ENCODE measurements around the gene PCARE. TPM values are rescaled to one million over a fixed set of nuclear protein-coding genes. Genes with fewer than 3 reads are reported as not detected.

The PCARE gene
- total RNA-seq, 4 donors from 2014 or later = 0.20 to 0.30 (median 0.21) TPM

GRCh38 chr2:29072971-29073725 lies 1.2 kb downstream of the PCARE start:
- no peak for DNase-seq (ENCODE audit: low spot score in 2 of 2)
- Histone ChIP-seq H3K4me1 (peaks cover 0 to 25% (median 7%) of the 10 kb centered on the region in 4 donors), H3K27ac (peak overlapping the region in 1 of 4 donors; percentile 89), H3K36me3 (no peaks in the 10 kb centered on the region), H3K27me3 (no peaks in the 10 kb centered on the region), H3K9me3 (no peaks in the 10 kb centered on the region), H3K4me3 (no peak overlapping the region)
- TF ChIP-seq POLR2A (IDR thresholded peaks at IDR 0.05) (no peak), CTCF (IDR thresholded peaks at IDR 0.05) (no peak), EP300 (IDR thresholded peaks at IDR 0.05) (no peak)
- 79 to 90% methylated on average over 10 to 12 of the region's 12 CpGs for WGBS, 2 donors

GRCh38 chr2:29072251-29072650 lies 2.1 kb downstream of the PCARE start:
- Histone ChIP-seq H3K27ac (peak overlapping the region in 2 of 4 donors; percentile 57 to 89), H3K36me3 (no peaks in the 10 kb centered on the region), H3K27me3 (no peaks in the 10 kb centered on the region), H3K4me1 (peaks cover 0 to 31% (median 11%) of the 10 kb centered on the region in 4 donors), H3K4me3 (no peak overlapping the region), H3K9me3 (no peaks in the 10 kb centered on the region)
- WGBS, 2 donors = 88 to 93% methylated on average over 6 to 8 of the region's 8 CpGs
- TF ChIP-seq CTCF (IDR thresholded peaks at IDR 0.05) = no peak
- no peak for TF ChIP-seq EP300 (IDR thresholded peaks at IDR 0.05)
- no peak for TF ChIP-seq POLR2A (IDR thresholded peaks at IDR 0.05)
- no peak for DNase-seq (ENCODE audit: low spot score in 2 of 2)

GRCh38 chr2:29071032-29071975 lies 3.0 kb downstream of the PCARE start:
- Histone ChIP-seq H3K4me1 (peaks cover 0 to 35% (median 19%) of the 10 kb centered on the region in 4 donors), H3K27ac (peak overlapping the region in 2 of 4 donors; percentile 57 to 89), H3K9me3 (no peaks in the 10 kb centered on the region), H3K4me3 (no peak overlapping the region), H3K27me3 (no peaks in the 10 kb centered on the region), H3K36me3 (no peaks in the 10 kb centered on the region)
- no peak for TF ChIP-seq CTCF (IDR thresholded peaks at IDR 0.05)
- no peak for TF ChIP-seq POLR2A (IDR thresholded peaks at IDR 0.05)
- TF ChIP-seq EP300 (IDR thresholded peaks at IDR 0.05) = no peak
- DNase-seq (ENCODE audit: low spot score in 2 of 2) = no peak
- WGBS, 2 donors = 81 to 88% methylated on average over 12 to 15 of the region's 19 CpGs

GRCh38 chr2:29070526-29070925 lies 3.8 kb downstream of the PCARE start:
- Histone ChIP-seq H3K9me3 (no peaks in the 10 kb centered on the region), H3K4me1 (peaks cover under 1 to 40% (median 25%) of the 10 kb centered on the region in 4 donors), H3K27me3 (no peaks in the 10 kb centered on the region), H3K4me3 (no peak overlapping the region), H3K27ac (peak overlapping the region in 2 of 4 donors; percentile 57 to 89), H3K36me3 (no peaks in the 10 kb centered on the region)
- WGBS, 2 donors = 67 to 87% methylated on average over 12 of the region's 12 CpGs
- TF ChIP-seq EP300 (IDR thresholded peaks at IDR 0.05) = no peak
- TF ChIP-seq CTCF (IDR thresholded peaks at IDR 0.05) = no peak
- TF ChIP-seq POLR2A (IDR thresholded peaks at IDR 0.05) = no peak
- DNase-seq (ENCODE audit: low spot score in 2 of 2) = no peak
